Measurements from ENCODE around the gene SPSB1. TPM values are rescaled to one million over a fixed set of nuclear protein-coding genes. Genes with fewer than 3 reads are reported as not detected.

The SPSB1 gene
- total RNA-seq, 4 donors from 2014 or later, result 12.3 to 29.6 (median 20.7) TPM

DNA sequence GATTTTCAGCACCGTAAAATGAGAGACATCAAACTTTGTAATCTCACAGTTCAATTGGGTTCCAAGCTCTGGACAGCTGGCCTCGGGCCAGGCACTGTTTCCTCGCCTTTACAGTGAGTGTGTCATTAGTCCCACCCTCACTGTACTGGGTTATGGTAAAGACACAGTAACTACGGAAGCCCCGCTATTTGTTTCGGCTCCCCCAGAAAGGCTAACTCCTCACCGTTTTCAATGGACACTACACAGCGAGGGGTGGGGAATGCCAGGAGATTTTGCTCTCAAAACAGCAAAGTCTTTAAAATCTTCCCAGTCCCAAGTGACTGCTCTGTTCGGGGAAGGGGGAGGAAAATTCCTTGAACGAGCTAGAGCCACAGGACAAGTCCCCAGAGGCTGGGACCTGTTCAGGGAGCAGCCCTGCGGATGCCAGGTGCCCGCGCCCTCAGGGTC, 757 bp upstream of the SPSB1 start:
- Histone ChIP-seq H3K4me3 (peak overlapping the region; percentile 88 to 94), H3K27me3 (no peaks in the 10 kb centered on the region), H3K9me3 (peaks cover 0 to 18% of the 10 kb centered on the region in 2 donors), H3K4me1 (peaks cover 0 to 11% of the 10 kb centered on the region in 2 donors), H3K27ac (peak overlapping the region; percentile 95), H3K36me3 (no peaks in the 10 kb centered on the region)
- peak; percentile 64 to 68 for DNase-seq
- intact Hi-C loops (cut with DNase I; ENCODE audit: low total_unique reads), result no loop called here
- TF ChIP-seq POLR2A (IDR thresholded peaks at IDR 0.05), result no peak

DNA sequence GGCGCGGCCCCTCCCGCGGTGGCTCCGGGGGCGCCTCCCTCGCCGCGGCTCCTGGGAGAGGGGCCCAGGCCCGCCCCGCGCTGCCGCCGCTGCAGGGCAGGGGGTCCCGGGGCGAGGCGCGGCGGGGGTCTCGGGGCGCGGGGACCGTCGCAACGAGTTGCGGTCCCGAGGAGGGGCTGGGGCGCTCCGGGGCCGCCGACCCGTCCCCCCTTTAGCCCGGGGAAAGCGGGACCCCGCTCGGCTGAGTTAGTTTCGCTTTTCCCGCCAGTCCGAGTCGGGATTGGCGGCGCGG, 493 bp downstream of the SPSB1 start:
- intact Hi-C loops (cut with DNase I; ENCODE audit: low total_unique reads), result no loop called here
- DNase-seq, result no peak

DNA sequence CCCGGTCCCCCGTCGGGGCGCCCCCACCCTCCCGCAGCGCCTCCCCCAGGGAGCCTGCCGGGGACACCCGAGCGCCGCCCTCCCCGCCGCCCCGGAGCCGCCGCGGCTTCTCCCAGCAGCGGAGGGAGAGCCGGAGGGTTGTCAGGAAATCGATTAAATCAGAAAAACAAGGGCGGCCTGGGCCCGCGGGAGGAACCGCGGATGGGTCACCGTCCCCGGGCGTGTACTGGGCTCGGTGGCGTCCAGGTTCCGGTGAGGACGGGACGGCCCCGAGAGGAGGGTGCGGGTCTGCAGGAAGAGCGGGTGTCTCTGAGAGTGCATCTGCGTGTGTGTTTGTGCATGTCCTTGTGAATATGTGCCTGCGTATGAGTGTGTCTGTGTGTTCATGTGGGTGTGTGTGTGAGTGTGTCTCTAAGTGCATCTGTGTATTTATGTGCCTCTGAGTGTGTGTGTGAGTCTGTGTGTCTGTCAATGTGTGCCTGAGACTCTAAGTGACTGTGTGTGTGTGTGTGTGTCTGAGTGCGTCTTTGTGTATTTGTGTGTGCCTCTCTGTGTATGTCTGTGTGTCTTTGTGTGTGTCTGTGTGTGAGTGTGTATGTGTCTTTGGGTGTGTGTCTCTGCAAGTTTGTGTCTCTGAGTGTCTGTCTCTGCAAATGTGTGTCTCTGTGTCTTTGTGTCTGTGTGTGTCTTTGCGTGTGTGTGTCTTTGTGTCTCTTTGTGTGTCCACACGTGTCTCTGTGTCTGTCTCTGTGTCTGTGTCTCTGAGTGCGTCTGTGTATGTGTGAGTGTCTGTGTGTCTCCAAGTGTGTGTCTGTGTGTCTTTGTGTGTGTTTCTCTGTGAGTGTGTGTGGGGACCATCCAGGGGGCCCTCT, 1.1 kb downstream of the SPSB1 start:
- peaks cover 0 to 3% of the 10 kb centered on the region in 2 donors for H3K9me3 ChIP-seq
- H3K36me3 ChIP-seq, result no peaks in the 10 kb centered on the region
- H3K27me3 ChIP-seq, result no peaks in the 10 kb centered on the region
- no peak for DNase-seq
- H3K4me1 ChIP-seq, result peaks cover 0 to 20% of the 10 kb centered on the region in 2 donors
- TF ChIP-seq, protein P1, sequence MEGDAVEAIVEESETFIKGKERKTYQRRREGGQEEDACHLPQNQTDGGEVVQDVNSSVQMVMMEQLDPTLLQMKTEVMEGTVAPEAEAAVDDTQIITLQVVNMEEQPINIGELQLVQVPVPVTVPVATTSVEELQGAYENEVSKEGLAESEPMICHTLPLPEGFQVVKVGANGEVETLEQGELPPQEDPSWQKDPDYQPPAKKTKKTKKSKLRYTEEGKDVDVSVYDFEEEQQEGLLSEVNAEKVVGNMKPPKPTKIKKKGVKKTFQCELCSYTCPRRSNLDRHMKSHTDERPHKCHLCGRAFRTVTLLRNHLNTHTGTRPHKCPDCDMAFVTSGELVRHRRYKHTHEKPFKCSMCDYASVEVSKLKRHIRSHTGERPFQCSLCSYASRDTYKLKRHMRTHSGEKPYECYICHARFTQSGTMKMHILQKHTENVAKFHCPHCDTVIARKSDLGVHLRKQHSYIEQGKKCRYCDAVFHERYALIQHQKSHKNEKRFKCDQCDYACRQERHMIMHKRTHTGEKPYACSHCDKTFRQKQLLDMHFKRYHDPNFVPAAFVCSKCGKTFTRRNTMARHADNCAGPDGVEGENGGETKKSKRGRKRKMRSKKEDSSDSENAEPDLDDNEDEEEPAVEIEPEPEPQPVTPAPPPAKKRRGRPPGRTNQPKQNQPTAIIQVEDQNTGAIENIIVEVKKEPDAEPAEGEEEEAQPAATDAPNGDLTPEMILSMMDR (IDR thresholded peaks at IDR 0.05), result no peak
- TF ChIP-seq POLR2A (IDR thresholded peaks at IDR 0.05), result peak in 1 of 2 donors; percentile 7
- H3K4me3 ChIP-seq, result peak overlapping the region; percentile 88 to 94
- H3K27ac ChIP-seq, result peak overlapping the region; percentile 95
- intact Hi-C loops (cut with DNase I; ENCODE audit: low total_unique reads), result no loop called here

More for the DNA sequence above, 493 bp downstream of the SPSB1 start:
- peak overlapping the region; percentile 95 for H3K27ac ChIP-seq
- H3K27me3 ChIP-seq, result no peaks in the 10 kb centered on the region
- no peak for TF ChIP-seq POLR2A (IDR thresholded peaks at IDR 0.05)
- TF ChIP-seq, protein P1 (IDR thresholded peaks at IDR 0.05), result no peak
- peaks cover 0 to 9% of the 10 kb centered on the region in 2 donors for H3K9me3 ChIP-seq
- H3K4me3 ChIP-seq, result peak overlapping the region; percentile 88 to 94
- peaks cover 0 to 20% of the 10 kb centered on the region in 2 donors for H3K4me1 ChIP-seq
- H3K36me3 ChIP-seq, result no peaks in the 10 kb centered on the region

DNA sequence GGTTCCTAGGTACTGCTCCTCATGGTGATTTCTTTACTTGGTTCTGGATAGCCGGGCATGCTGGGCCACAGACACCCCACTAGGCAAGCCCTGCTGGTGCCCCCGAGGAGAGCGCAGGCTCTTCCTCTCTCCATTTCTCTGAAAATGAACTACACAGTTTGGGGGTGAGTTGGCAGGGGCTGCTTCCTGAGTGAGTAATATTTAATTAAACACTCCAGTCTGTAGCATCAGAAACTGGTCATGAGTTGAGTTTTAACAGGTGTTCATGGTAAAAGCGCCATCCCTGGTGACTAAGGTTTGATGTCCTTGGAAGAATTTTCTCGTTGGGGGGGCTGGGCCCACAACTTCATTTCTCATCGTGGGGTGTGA, 1.7 kb downstream of the SPSB1 start:
- H3K27me3 ChIP-seq, result no peaks in the 10 kb centered on the region
- no peaks in the 10 kb centered on the region for H3K9me3 ChIP-seq
- peaks cover 0 to 20% of the 10 kb centered on the region in 2 donors for H3K4me1 ChIP-seq
- H3K27ac ChIP-seq, result peak overlapping the region; percentile 95
- TF ChIP-seq, protein P1 (IDR thresholded peaks at IDR 0.05), result peak in 1 of 4 experiments; percentile 18
- TF ChIP-seq POLR2A (IDR thresholded peaks at IDR 0.05), result peak in 1 of 2 donors; percentile 6
- H3K36me3 ChIP-seq, result no peaks in the 10 kb centered on the region
- intact Hi-C loops (cut with DNase I; ENCODE audit: low total_unique reads), result no loop called here
- peak in 1 of 2 donors; percentile 52 for DNase-seq
- H3K4me3 ChIP-seq, result peak overlapping the region; percentile 88 to 94

DNA sequence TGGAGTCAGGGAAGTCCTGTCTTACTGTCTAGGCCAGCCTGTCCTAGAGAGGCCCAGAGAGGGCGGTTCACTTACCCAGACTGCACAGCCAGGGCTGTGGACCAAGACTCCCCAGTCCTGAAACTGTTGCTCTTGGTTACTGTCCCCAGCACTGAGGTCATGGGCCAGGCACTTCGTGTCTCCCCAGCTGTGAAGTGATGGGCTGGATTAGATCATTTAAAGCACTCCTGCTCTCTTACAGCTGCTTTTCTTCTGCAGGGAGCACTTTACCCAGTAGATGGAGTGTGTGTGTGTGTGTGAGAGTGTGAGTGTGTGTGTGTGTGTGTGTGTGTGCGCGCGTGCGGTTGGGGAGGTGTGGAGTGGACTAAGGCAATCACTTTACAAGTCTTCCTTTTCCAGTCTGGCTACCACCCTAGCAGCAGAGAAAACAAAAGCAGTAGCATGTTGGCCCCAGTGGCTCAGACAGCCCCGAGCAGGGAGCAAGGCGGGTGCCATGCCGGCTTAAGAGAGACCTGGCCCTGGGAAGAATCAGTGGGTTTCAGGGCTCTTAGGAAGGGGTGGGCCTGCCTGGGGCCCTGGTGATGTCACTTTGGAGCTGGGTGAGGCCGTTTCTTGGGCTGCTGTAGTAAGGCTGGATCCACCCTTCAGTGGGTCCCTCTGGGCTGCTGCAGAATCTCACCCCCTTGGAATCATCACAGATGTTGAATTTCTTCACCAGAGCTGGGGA, 2.4 kb downstream of the SPSB1 start:
- Histone ChIP-seq H3K9me3 (no peaks in the 10 kb centered on the region), H3K27me3 (no peaks in the 10 kb centered on the region), H3K4me1 (peaks cover 0 to 20% of the 10 kb centered on the region in 2 donors), H3K4me3 (peak overlapping the region; percentile 88 to 94), H3K36me3 (no peaks in the 10 kb centered on the region), H3K27ac (peak overlapping the region; percentile 95)
- DNase-seq, result no peak
- intact Hi-C loops (cut with DNase I; ENCODE audit: low total_unique reads), result no loop called here
- TF ChIP-seq, protein P1 (IDR thresholded peaks at IDR 0.05), result peak in 2 of 4 experiments; percentile 9 to 31
- TF ChIP-seq POLR2A (IDR thresholded peaks at IDR 0.05), result no peak

All from uterus (tissue), 4 donors.